A549 (cell line): ENCODE results near the gene AP2A2.

ENCODE experiments used
- CHD4 ChIP-seq: fragments of 200-600 bp; sonication (generic); IDR thresholded peaks from 2 replicates; pipeline ENCODE4 v1.6.1; 2016; ENCODE audit warnings: antibody characterized with exemption, mild to moderate bottlenecking, borderline replicate concordance
- EP300 ChIP-seq, 2 experiments: fragments of >200 bp; sonication (Bioruptor Twin); formaldehyde crosslinking; IDR thresholded peaks; 2 replicates in 1 of 2; 3 replicates in 1 of 2; pipeline ENCODE4 v1.6.1; 2016 to 2017
- HDAC2 ChIP-seq: fragments of 200-600 bp; sonication (generic); IDR thresholded peaks from 2 replicates; pipeline ENCODE4 v1.6.1; 2016
- TF ChIP-seq, protein P1 (sequence below): IDR thresholded peaks from 2 replicates; pipeline ENCODE4 v1.6.1; 2012
- TF ChIP-seq, protein P2 (sequence below): fragments of >200 bp; sonication (Bioruptor Twin); formaldehyde crosslinking; IDR thresholded peaks from 3 replicates; pipeline ENCODE4 v1.5.1; 2016
- TF ChIP-seq, protein P3 (sequence below): fragments of 200-600 bp; sonication (generic); IDR thresholded peaks from 2 replicates; pipeline ENCODE4 v1.6.1; 2016; ENCODE audit warnings: antibody characterized with exemption, mild to moderate bottlenecking, moderate library complexity

- TF ChIP-seq, protein P1, sequence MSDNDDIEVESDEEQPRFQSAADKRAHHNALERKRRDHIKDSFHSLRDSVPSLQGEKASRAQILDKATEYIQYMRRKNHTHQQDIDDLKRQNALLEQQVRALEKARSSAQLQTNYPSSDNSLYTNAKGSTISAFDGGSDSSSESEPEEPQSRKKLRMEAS, result no peak
- TF ChIP-seq EP300 (IDR thresholded peaks at IDR 0.05) (no peak), CHD4 (no peak), HDAC2 (no peak)
- TF ChIP-seq, protein P2, sequence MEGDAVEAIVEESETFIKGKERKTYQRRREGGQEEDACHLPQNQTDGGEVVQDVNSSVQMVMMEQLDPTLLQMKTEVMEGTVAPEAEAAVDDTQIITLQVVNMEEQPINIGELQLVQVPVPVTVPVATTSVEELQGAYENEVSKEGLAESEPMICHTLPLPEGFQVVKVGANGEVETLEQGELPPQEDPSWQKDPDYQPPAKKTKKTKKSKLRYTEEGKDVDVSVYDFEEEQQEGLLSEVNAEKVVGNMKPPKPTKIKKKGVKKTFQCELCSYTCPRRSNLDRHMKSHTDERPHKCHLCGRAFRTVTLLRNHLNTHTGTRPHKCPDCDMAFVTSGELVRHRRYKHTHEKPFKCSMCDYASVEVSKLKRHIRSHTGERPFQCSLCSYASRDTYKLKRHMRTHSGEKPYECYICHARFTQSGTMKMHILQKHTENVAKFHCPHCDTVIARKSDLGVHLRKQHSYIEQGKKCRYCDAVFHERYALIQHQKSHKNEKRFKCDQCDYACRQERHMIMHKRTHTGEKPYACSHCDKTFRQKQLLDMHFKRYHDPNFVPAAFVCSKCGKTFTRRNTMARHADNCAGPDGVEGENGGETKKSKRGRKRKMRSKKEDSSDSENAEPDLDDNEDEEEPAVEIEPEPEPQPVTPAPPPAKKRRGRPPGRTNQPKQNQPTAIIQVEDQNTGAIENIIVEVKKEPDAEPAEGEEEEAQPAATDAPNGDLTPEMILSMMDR, result no peak
- TF ChIP-seq, protein P3, sequence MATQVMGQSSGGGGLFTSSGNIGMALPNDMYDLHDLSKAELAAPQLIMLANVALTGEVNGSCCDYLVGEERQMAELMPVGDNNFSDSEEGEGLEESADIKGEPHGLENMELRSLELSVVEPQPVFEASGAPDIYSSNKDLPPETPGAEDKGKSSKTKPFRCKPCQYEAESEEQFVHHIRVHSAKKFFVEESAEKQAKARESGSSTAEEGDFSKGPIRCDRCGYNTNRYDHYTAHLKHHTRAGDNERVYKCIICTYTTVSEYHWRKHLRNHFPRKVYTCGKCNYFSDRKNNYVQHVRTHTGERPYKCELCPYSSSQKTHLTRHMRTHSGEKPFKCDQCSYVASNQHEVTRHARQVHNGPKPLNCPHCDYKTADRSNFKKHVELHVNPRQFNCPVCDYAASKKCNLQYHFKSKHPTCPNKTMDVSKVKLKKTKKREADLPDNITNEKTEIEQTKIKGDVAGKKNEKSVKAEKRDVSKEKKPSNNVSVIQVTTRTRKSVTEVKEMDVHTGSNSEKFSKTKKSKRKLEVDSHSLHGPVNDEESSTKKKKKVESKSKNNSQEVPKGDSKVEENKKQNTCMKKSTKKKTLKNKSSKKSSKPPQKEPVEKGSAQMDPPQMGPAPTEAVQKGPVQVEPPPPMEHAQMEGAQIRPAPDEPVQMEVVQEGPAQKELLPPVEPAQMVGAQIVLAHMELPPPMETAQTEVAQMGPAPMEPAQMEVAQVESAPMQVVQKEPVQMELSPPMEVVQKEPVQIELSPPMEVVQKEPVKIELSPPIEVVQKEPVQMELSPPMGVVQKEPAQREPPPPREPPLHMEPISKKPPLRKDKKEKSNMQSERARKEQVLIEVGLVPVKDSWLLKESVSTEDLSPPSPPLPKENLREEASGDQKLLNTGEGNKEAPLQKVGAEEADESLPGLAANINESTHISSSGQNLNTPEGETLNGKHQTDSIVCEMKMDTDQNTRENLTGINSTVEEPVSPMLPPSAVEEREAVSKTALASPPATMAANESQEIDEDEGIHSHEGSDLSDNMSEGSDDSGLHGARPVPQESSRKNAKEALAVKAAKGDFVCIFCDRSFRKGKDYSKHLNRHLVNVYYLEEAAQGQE, result no peak
Observed at GRCh38 chr11:1035577-1036283, 110.1 kb downstream of the AP2A2 start.
